SH-SY5Y (cell line): ENCODE results near the gene DEFB132.

Experiments used
- GATA2 ChIP-seq: IDR thresholded peaks from 2 replicates; pipeline ENCODE4 v1.6.1; 2011; ENCODE audit warnings: mild to moderate bottlenecking, low read depth, low read length
- GATA3 ChIP-seq: IDR thresholded peaks from 2 replicates; pipeline ENCODE4 v1.6.1; 2011; ENCODE audit warnings: low read depth, mild to moderate bottlenecking, low read length, moderate library complexity

Gene DEFB132

GRCh38 chr20:242905-243304 is 14.6 kb upstream of the DEFB132 start:
- TF ChIP-seq GATA3 (no peak), GATA2 (no peak)

- TF ChIP-seq GATA3 = no peak
- TF ChIP-seq GATA2 = no peak
These were observed 6.2 kb upstream of the DEFB132 start for GRCh38 chr20:251354-251753.

- TF ChIP-seq GATA2 = no peak
- no peak for TF ChIP-seq GATA3
These were observed 4.7 kb upstream of the DEFB132 start for GRCh38 chr20:252801-253200.

GRCh38 chr20:258269-258858 is 840 bp downstream of the DEFB132 start:
- no peak for TF ChIP-seq GATA2

- TF ChIP-seq GATA3 (no peak), GATA2 (no peak)
These were observed 1.4 kb downstream of the DEFB132 start for GRCh38 chr20:258963-259362.

GRCh38 chr20:259981-260380 is 2.5 kb downstream of the DEFB132 start:
- TF ChIP-seq GATA3 (no peak), GATA2 (no peak)

GRCh38 chr20:263701-264100 is 6.2 kb downstream of the DEFB132 start:
- no peak for TF ChIP-seq GATA2
- TF ChIP-seq GATA3 = no peak

- no peak for TF ChIP-seq GATA3
- peak; percentile 49 for TF ChIP-seq GATA2
These were observed 9.4 kb downstream of the DEFB132 start for GRCh38 chr20:266596-267562.

- TF ChIP-seq GATA2 = no peak
- TF ChIP-seq GATA3 = no peak
These were observed 13.0 kb downstream of the DEFB132 start for GRCh38 chr20:270517-270916.

- no peak for TF ChIP-seq GATA2
- TF ChIP-seq GATA3 = no peak
These were observed 13.5 kb downstream of the DEFB132 start for GRCh38 chr20:271069-271468.

- TF ChIP-seq GATA3 = no peak
- no peak for TF ChIP-seq GATA2
These were observed 14.0 kb downstream of the DEFB132 start for GRCh38 chr20:271528-271927.

- TF ChIP-seq GATA3 (no peak), GATA2 (no peak)
These were observed 15.2 kb downstream of the DEFB132 start for GRCh38 chr20:272718-273117.

- TF ChIP-seq GATA2 (no peak), GATA3 (no peak)
These were observed 16.4 kb downstream of the DEFB132 start for GRCh38 chr20:273884-274283.

- no peak for TF ChIP-seq GATA2
- no peak for TF ChIP-seq GATA3
These were observed 18.3 kb downstream of the DEFB132 start for GRCh38 chr20:275791-276190.
